ENCODE measurements around the gene TMEM181.
"Not testable (repeated sequence)": the region's sequence is repeated elsewhere in the genome, so short reads cannot be mapped to it uniquely, and the experiment has no call there.

DNA sequence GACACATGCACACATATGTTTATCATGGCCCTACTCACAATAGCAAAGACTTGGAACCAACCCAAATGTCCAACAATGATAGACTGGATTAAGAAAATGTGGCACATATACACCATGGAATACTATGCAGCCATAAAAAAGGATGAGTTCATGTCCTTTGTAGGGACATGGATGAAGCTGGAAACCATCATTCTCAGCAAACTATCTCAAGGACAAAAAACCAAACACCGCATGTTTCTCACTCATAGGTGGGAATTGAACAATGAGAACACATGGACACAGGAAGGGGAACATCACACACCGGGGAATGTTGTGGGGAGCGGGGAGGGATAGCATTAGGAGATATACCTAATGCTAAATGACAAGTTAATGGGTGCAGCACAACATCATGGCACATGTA lies 117.2 kb downstream of the TMEM181 start:
- TF ChIP-seq, protein P1, sequence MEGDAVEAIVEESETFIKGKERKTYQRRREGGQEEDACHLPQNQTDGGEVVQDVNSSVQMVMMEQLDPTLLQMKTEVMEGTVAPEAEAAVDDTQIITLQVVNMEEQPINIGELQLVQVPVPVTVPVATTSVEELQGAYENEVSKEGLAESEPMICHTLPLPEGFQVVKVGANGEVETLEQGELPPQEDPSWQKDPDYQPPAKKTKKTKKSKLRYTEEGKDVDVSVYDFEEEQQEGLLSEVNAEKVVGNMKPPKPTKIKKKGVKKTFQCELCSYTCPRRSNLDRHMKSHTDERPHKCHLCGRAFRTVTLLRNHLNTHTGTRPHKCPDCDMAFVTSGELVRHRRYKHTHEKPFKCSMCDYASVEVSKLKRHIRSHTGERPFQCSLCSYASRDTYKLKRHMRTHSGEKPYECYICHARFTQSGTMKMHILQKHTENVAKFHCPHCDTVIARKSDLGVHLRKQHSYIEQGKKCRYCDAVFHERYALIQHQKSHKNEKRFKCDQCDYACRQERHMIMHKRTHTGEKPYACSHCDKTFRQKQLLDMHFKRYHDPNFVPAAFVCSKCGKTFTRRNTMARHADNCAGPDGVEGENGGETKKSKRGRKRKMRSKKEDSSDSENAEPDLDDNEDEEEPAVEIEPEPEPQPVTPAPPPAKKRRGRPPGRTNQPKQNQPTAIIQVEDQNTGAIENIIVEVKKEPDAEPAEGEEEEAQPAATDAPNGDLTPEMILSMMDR (IDR thresholded peaks at IDR 0.05), result not testable (repeated sequence)
- not testable (repeated sequence) for TF ChIP-seq POLR2A (IDR thresholded peaks at IDR 0.05; ENCODE audit: low read depth); POLR2AphosphoS5 (IDR thresholded peaks at IDR 0.05)

Data from esophagus muscularis mucosa (tissue), 3 donors.